Vagina (tissue), 2 donors: Measurements from ENCODE around the gene STK32A. TPM values are rescaled to one million over a fixed set of nuclear protein-coding genes. Genes with fewer than 3 reads are reported as not detected.

Source experiments
- DNase-seq, 2 donors: peaks; one replicate each; pipeline ENCODE4 v3.0.0-alpha.2; 2017; ENCODE audit errors: extremely low spot score in 2 of 2
- H3K27ac ChIP-seq: fragments of 200-600 bp; sonication (generic); one replicate; pipeline ENCODE4 v1.5.1; 2019
- H3K27me3 ChIP-seq: fragments of 200-600 bp; sonication (generic); one replicate; pipeline ENCODE4 v1.5.1; 2019
- H3K36me3 ChIP-seq, 2 donors: fragments of 200-600 bp; sonication (generic); one replicate each; pipeline ENCODE4 v1.5.1; 2017 to 2019
- H3K4me1 ChIP-seq: fragments of 200-600 bp; sonication (generic); one replicate; pipeline ENCODE4 v1.5.1; 2019
- H3K4me3 ChIP-seq, 2 donors: fragments of 200-600 bp; sonication (generic); 1 replicate in 1 of 2; 2 replicates in 1 of 2; pipeline ENCODE4 v1.5.1; 2016 to 2019
- H3K9me3 ChIP-seq: fragments of 200-600 bp; sonication (generic); one replicate; pipeline ENCODE4 v1.5.1; 2019
- POLR2A ChIP-seq, 2 donors: fragments of 450-650 bp; IDR thresholded peaks; one replicate each; pipeline ENCODE4 v1.6.1; 2017; ENCODE audit warnings: antibody characterized with exemption in 2 of 2, mild to moderate bottlenecking in 2 of 2, moderate library complexity in 2 of 2
- POLR2AphosphoS5 ChIP-seq, 2 donors: sonication (generic); formaldehyde crosslinking; IDR thresholded peaks; one replicate each; pipeline ENCODE4 v1.9.0; 2017; ENCODE audit warnings: antibody characterized with exemption in 2 of 2, mild to moderate bottlenecking in 2 of 2, low read depth in 1 of 2; ENCODE audit not compliant: insufficient read depth in 1 of 2
- intact Hi-C: fragments of 100-400 bp; cut with DNase I; formaldehyde crosslinking; loops from one replicate; pipeline ENCODE4 v1.15.1; 2023
- total RNA-seq: library from RNA; depleted of rRNA; stranded (reverse); fragments of >200 nt; gene quantifications from one replicate; pipeline ENCODE4 v1.2.3, GENCODE V29; 2016
- TF ChIP-seq, protein P1 (sequence below), 3 experiments: fragments of 450-650 bp in 2 of 3; fragments of 200-600 bp in 1 of 3; sonication (generic) in 1 of 3; IDR thresholded peaks; one replicate each; pipeline ENCODE4 v1.5.1; 2017 to 2019; ENCODE audit warnings: antibody characterized with exemption in 3 of 3, mild to moderate bottlenecking in 2 of 3, moderate library complexity in 2 of 3

STK32A gene
- total RNA-seq, 1 donor from 2014 or later, result 1.5 TPM

DNA sequence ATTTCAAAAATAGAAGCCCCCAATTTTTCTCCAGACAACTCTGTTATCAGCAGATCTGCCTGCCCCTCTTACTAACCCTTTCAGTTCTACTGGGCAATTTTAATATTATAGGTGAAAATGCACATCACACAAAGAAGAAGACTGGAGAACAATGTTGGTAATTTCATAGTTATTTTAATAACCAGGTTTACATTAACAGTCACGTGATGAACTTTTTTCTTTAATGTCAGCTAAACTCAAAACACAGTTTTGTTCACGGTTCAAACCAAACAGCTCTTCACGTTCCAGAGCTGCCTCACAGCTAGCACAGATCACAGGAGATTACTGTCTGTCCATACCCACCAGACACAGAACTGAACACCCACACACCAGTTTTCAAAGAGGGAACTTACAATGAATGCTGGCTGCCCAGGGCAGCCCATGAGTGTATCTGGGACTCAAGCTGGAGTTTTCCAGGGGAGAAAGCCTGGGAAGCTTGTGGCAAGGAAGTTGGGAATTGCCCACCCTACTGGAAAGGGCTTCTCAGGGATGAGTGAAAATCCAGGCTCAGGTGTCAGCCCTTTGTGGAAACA lies 155.9 kb downstream of the STK32A start:
- Histone ChIP-seq H3K36me3 (peaks cover 0 to 10% of the 10 kb centered on the region in 2 donors), H3K4me3 (no peak overlapping the region), H3K9me3 (no peaks in the 10 kb centered on the region), H3K27me3 (no peaks in the 10 kb centered on the region), H3K27ac (no peak overlapping the region), H3K4me1 (no peaks in the 10 kb centered on the region)
- DNase-seq, result no peak
- intact Hi-C loops, result no loop called here
- no peak for TF ChIP-seq POLR2A (IDR thresholded peaks at IDR 0.05)
- TF ChIP-seq POLR2AphosphoS5 (IDR thresholded peaks at IDR 0.05; ENCODE audit: insufficient read depth in 1 of 2, low read depth in 1 of 2), result no peak
- TF ChIP-seq, protein P1, sequence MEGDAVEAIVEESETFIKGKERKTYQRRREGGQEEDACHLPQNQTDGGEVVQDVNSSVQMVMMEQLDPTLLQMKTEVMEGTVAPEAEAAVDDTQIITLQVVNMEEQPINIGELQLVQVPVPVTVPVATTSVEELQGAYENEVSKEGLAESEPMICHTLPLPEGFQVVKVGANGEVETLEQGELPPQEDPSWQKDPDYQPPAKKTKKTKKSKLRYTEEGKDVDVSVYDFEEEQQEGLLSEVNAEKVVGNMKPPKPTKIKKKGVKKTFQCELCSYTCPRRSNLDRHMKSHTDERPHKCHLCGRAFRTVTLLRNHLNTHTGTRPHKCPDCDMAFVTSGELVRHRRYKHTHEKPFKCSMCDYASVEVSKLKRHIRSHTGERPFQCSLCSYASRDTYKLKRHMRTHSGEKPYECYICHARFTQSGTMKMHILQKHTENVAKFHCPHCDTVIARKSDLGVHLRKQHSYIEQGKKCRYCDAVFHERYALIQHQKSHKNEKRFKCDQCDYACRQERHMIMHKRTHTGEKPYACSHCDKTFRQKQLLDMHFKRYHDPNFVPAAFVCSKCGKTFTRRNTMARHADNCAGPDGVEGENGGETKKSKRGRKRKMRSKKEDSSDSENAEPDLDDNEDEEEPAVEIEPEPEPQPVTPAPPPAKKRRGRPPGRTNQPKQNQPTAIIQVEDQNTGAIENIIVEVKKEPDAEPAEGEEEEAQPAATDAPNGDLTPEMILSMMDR (IDR thresholded peaks at IDR 0.05), result no peak

DNA sequence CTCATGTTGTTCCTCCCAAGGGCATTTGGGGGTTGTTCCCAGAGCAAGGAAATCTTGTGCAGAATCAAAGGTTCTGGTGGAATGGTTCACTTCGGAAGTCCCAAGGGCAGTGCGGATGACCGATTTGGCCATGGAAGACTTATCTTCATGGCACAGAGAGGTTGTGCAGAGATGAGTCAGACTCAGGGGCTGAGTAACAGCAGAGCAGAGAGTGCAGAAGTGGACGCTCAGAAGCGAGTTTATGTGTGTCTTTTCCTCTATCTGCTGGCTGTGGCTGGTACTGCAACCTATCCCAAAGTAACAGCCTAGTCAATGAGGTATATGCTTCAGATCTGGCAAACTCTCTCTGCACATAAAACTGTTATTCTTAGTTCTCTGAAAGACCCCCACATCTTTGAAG lies 157.0 kb downstream of the STK32A start:
- TF ChIP-seq POLR2A (IDR thresholded peaks at IDR 0.05) (no peak), POLR2AphosphoS5 (IDR thresholded peaks at IDR 0.05; ENCODE audit: insufficient read depth in 1 of 2, low read depth in 1 of 2) (no peak)
- TF ChIP-seq, protein P1 (IDR thresholded peaks at IDR 0.05), result peak in 1 of 3 experiments; percentile 34
- DNase-seq, result no peak
- intact Hi-C loops, result no loop called here
- no peak overlapping the region for H3K27ac ChIP-seq
- H3K4me1 ChIP-seq, result no peaks in the 10 kb centered on the region
- H3K9me3 ChIP-seq, result no peaks in the 10 kb centered on the region
- peaks cover 0 to 10% of the 10 kb centered on the region in 2 donors for H3K36me3 ChIP-seq
- no peak overlapping the region for H3K4me3 ChIP-seq
- no peaks in the 10 kb centered on the region for H3K27me3 ChIP-seq

DNA sequence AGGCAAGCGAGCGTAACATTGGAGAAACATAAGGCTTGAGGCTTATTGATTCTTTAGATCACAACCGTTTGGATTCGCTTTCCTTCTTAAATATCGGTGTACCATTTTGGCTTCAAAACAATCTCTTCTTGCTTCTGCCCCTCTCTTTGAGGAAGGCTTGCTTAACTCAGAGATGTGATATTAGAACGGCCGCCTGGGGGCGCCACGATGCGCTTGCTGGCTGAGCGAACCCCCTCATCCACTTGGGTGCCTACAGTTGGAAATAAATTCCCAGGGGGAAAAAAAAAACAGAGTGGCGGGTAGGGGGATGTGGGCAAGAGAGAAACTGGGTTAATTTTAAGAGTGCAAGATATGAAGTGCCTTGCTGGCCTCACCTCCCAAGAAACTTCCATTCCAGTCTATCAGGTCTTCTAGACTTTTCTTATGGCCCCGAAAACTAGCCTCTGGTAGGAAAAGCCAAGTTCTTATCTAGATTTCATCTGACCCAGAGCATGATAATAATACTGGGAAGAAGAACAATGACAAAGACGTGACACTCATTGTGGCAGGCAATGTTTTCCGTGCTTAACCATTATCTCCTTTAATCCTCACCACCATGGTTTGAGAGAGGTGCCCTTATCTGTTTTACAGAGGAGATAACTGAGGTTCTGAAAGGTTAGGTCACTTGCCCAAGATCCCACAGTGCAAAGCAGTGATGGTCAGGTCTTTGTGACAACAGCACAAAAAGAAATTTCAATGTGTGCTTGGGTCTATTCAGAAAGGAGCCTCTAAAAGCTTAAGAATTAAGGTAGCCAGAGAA lies 159.2 kb downstream of the STK32A start:
- Histone ChIP-seq H3K27ac (no peak overlapping the region), H3K36me3 (peaks cover 0 to 18% of the 10 kb centered on the region in 2 donors), H3K27me3 (no peaks in the 10 kb centered on the region), H3K4me1 (no peaks in the 10 kb centered on the region), H3K4me3 (no peak overlapping the region), H3K9me3 (no peaks in the 10 kb centered on the region)
- intact Hi-C loops, result no loop called here
- TF ChIP-seq POLR2AphosphoS5 (IDR thresholded peaks at IDR 0.05; ENCODE audit: insufficient read depth in 1 of 2, low read depth in 1 of 2) (no peak), POLR2A (IDR thresholded peaks at IDR 0.05) (no peak)
- TF ChIP-seq, protein P1 (IDR thresholded peaks at IDR 0.05), result no peak
- no peak for DNase-seq

DNA sequence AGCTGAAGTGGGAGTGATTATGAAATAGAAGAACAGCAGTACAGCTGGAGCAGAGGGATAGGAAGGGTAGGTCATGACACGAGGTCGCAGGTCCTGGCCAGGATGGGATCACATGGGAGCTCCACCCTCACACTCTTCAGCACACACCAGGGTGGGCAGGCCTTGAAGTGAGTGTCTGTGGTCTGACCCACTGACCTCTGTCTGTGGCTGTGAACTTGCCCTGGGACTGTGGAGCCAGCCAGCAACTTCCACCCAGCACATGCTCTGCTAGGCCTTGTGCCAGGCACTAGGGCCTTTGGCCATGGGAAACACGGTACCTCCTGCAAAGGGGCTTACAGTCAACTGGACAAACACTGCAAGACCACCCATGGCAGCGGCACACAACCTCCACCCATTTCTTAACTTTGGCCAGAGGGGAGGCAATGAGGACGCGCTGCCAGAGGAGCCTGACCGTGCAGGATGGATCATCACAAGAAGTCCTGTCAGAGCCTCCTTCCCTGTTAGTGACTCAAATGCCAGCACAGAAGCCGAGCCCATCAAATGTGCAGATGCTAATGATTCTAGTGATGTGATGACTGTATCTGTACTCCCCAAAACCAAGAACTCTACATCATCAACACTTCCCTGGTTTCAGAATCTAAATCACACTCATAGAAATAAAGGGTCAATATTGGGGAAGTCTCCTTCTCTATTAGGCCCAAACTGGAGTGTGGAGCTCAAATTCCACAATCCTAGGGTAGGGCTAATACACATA lies 161.4 kb downstream of the STK32A start:
- H3K4me3 ChIP-seq, result no peak overlapping the region
- peaks cover 0 to 31% of the 10 kb centered on the region in 2 donors for H3K36me3 ChIP-seq
- TF ChIP-seq POLR2A (IDR thresholded peaks at IDR 0.05) (no peak), POLR2AphosphoS5 (IDR thresholded peaks at IDR 0.05; ENCODE audit: insufficient read depth in 1 of 2, low read depth in 1 of 2) (peak in 1 of 2 donors; percentile 56)
- H3K4me1 ChIP-seq, result no peaks in the 10 kb centered on the region
- intact Hi-C loops, result no loop called here
- no peaks in the 10 kb centered on the region for H3K9me3 ChIP-seq
- H3K27me3 ChIP-seq, result no peaks in the 10 kb centered on the region
- no peak for DNase-seq
- H3K27ac ChIP-seq, result no peak overlapping the region

DNA sequence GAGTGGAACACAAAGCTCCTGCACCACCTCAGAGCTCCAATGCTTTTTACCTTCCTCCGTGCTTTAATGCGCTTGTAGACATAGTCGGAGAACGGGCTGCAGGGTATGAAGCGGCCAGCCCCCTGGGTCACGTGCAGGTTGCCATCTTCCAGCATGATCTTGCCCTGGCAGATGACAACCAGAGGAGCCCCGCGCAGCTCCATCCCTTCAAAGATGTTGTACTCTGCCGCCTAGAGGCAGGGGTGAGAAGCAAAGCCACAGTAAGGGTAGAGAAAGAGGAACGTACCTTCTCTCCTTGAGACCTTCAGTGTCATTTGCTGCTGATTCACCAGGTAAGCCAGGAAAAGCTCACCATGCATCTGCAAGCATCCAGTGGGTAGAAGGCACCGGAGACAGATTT lies 162.8 kb downstream of the STK32A start:
- DNase-seq, result no peak
- TF ChIP-seq POLR2A (IDR thresholded peaks at IDR 0.05), result no peak
- TF ChIP-seq, protein P1 (IDR thresholded peaks at IDR 0.05), result no peak
- no peak for TF ChIP-seq POLR2AphosphoS5 (IDR thresholded peaks at IDR 0.05; ENCODE audit: insufficient read depth in 1 of 2, low read depth in 1 of 2)
- no peak overlapping the region for H3K4me3 ChIP-seq
- no peaks in the 10 kb centered on the region for H3K27me3 ChIP-seq
- H3K36me3 ChIP-seq, result peaks cover 0 to 36% of the 10 kb centered on the region in 2 donors
- peaks cover under 1% of the 10 kb centered on the region for H3K4me1 ChIP-seq
- no peak overlapping the region for H3K27ac ChIP-seq
- no peaks in the 10 kb centered on the region for H3K9me3 ChIP-seq
- intact Hi-C loops, result no loop called here
